Thyroid gland (tissue), 4 donors: Measurements from ENCODE around the gene TMEM151B. TPM values are rescaled to one million over a fixed set of nuclear protein-coding genes. Genes with fewer than 3 reads are reported as not detected.

ENCODE experiments used
- DNase-seq, 2 donors: peaks; one replicate each; pipeline ENCODE4 v3.0.0-alpha.2; 2019
- H3K27ac ChIP-seq, 3 donors: fragments of 200-600 bp; sonication (generic); 1 replicate in 2 of 3; 2 replicates in 1 of 3; pipeline ENCODE4 v1.5.1; 2016 to 2019; ENCODE audit warnings: mild to moderate bottlenecking in 1 of 3, moderate library complexity in 1 of 3
- H3K27me3 ChIP-seq: fragments of 200-600 bp; sonication (generic); one replicate; pipeline ENCODE4 v1.5.1; 2019
- H3K36me3 ChIP-seq, 2 donors: fragments of 200-600 bp; sonication (generic); one replicate each; pipeline ENCODE4 v1.5.1; 2016 to 2019
- H3K4me1 ChIP-seq, 2 donors: fragments of 200-600 bp; sonication (generic); one replicate each; pipeline ENCODE4 v1.5.1; 2017 to 2019
- H3K4me3 ChIP-seq, 3 donors: fragments of 200-600 bp; sonication (generic); replicated peaks in 1 of 3; 1 replicate in 2 of 3; 2 replicates in 1 of 3; pipeline ENCODE4 v1.5.1; 2016; ENCODE audit warnings: mild to moderate bottlenecking in 1 of 3
- H3K9me3 ChIP-seq: fragments of 200-600 bp; sonication (generic); one replicate; pipeline ENCODE4 v1.5.1; 2017
- POLR2A ChIP-seq, 2 donors: fragments of 450-650 bp; IDR thresholded peaks; one replicate each; pipeline ENCODE4 v1.6.1; 2017; ENCODE audit warnings: antibody characterized with exemption in 2 of 2, mild to moderate bottlenecking in 2 of 2, moderate library complexity in 1 of 2
- WGBS, 2 donors: methylation state at CpG; one replicate each; pipeline ENCODE4 v1.1.5; 2017; 5-methylcytosine and 5-hydroxymethylcytosine counted together
- intact Hi-C: fragments of 100-400 bp; cut with DNase I; formaldehyde crosslinking; loops from one replicate; pipeline ENCODE4 v1.15.1; 2023
- total RNA-seq, 4 donors: library from RNA; depleted of rRNA; stranded (reverse); fragments of >200 nt; gene quantifications; one replicate each; pipeline ENCODE4 v1.2.3, GENCODE V29; 2016
- TF ChIP-seq, protein P1 (sequence below), 6 experiments: fragments of 200-600 bp in 3 of 6; fragments of 450-650 bp in 3 of 6; sonication (generic) in 3 of 6; IDR thresholded peaks; one replicate each; pipeline ENCODE4 v1.5.1; 2016 to 2019; ENCODE audit warnings: antibody characterized with exemption in 6 of 6, mild to moderate bottlenecking in 2 of 6, inconsistent platforms in 1 of 6, moderate library complexity in 1 of 6

TMEM151B gene
- total RNA-seq, 4 donors from 2014 or later: not detected

DNA sequence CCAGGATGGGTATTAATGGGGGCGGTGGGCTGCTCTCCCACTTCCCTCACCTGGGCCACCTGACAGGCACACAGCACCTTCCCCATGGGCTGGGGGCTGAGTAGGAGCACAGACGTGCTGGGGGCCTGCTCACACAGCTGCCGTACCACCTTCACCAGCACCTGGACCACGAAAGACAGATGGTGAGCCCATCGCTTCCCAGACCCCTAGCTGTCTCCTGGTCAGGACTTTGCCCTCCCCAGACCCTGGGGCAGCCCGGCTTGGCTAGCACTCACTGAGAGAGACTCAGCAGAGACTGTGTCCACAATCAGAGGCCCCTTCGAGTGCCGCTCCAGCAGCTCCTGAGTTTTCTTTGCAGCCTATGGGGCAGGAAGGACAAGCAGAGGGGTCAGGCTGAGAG lies 30.9 kb downstream of the TMEM151B start:
- WGBS, 2 donors: 80 to 87% methylated on average over 6 to 8 of the region's 8 CpGs
- Histone ChIP-seq H3K4me1 (peaks cover 6 to 12% of the 10 kb centered on the region in 2 donors), H3K9me3 (no peaks in the 10 kb centered on the region), H3K36me3 (peaks cover 36 to 44% of the 10 kb centered on the region in 2 donors), H3K27ac (no peak overlapping the region), H3K4me3 (no peak overlapping the region), H3K27me3 (peaks cover 6% of the 10 kb centered on the region)
- no peak for TF ChIP-seq POLR2A (IDR thresholded peaks at IDR 0.05)
- TF ChIP-seq, protein P1, sequence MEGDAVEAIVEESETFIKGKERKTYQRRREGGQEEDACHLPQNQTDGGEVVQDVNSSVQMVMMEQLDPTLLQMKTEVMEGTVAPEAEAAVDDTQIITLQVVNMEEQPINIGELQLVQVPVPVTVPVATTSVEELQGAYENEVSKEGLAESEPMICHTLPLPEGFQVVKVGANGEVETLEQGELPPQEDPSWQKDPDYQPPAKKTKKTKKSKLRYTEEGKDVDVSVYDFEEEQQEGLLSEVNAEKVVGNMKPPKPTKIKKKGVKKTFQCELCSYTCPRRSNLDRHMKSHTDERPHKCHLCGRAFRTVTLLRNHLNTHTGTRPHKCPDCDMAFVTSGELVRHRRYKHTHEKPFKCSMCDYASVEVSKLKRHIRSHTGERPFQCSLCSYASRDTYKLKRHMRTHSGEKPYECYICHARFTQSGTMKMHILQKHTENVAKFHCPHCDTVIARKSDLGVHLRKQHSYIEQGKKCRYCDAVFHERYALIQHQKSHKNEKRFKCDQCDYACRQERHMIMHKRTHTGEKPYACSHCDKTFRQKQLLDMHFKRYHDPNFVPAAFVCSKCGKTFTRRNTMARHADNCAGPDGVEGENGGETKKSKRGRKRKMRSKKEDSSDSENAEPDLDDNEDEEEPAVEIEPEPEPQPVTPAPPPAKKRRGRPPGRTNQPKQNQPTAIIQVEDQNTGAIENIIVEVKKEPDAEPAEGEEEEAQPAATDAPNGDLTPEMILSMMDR (IDR thresholded peaks at IDR 0.05): no peak
- DNase-seq: no peak
- intact Hi-C loops: no loop called here

DNA sequence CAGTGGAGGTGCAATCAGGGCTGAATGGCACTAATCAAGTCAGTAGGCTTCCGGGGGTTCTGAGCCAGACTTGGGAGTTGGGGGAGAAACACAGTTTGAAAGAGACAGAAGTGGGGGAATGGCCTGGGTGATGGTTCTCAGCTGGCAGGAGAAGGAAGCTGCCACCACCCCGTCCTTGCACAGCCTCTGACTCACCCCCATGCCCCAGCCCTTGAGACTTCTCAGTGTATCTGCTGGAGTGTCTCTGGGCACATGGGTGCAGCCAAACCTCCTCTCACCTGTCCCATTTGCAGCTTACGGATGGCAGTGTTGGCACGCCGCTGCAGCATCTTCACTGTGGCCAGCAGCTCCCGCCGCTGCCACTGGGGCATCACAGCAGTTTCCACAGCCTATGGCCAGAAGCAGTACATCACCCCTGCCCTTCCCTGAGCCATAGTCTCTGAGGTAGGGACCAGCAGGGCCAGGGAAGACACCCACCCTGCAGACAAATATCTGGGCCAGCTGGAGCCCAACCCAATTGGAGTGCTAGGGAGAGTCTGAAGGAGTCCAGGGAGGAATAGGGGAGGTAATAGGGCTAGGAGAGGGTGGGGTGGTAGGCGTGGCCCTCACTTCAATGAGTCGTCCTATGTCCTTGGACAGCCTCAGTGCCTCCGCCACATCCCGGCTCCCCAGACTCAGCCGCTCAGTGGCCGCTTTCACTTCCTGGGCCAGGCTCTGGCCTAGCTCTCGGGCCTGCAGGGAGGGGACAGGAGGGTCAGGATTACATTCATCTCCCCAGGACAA lies 31.7 kb downstream of the TMEM151B start:
- Histone ChIP-seq H3K36me3 (peaks cover 36 to 48% of the 10 kb centered on the region in 2 donors), H3K27me3 (peaks cover 6% of the 10 kb centered on the region), H3K27ac (no peak overlapping the region), H3K4me1 (peaks cover 5 to 10% of the 10 kb centered on the region in 2 donors), H3K9me3 (no peaks in the 10 kb centered on the region), H3K4me3 (no peak overlapping the region)
- intact Hi-C loops: no loop called here
- 95 to 96% methylated on average over 14 of the region's 14 CpGs for WGBS, 2 donors
- DNase-seq: no peak
- TF ChIP-seq, protein P1 (IDR thresholded peaks at IDR 0.05): no peak
- no peak for TF ChIP-seq POLR2A (IDR thresholded peaks at IDR 0.05)

DNA sequence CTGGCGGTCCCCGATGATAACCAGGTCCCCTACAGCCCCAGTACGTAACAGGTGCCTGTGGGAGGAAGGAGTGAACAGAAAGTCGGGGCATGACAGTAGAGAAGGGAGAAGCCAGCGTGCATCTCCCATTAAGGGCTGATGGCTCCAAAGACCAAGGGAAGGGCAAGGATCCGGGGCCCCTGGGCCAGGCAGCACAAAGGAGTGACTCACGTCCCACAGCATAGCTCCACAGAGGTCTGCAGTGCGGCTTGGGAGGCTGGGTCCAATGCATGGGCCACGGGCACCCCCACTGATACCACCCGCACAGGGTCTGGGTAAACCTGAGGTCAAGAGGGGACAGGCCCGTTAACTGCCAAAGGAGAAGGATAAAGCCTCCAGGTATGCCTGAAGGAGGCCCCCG lies 32.6 kb downstream of the TMEM151B start:
- H3K27me3 ChIP-seq: no peaks in the 10 kb centered on the region
- intact Hi-C loops: no loop called here
- no peak for DNase-seq
- H3K36me3 ChIP-seq: peaks cover 36 to 48% of the 10 kb centered on the region in 2 donors
- H3K9me3 ChIP-seq: no peaks in the 10 kb centered on the region
- no peak overlapping the region for H3K27ac ChIP-seq
- TF ChIP-seq, protein P1 (IDR thresholded peaks at IDR 0.05): no peak
- TF ChIP-seq POLR2A (IDR thresholded peaks at IDR 0.05): no peak
- no peak overlapping the region for H3K4me3 ChIP-seq
- peaks cover 0 to 2% of the 10 kb centered on the region in 2 donors for H3K4me1 ChIP-seq
- WGBS, 2 donors: 94 to 96% methylated on average over 10 to 12 of the region's 12 CpGs

GRCh38 chr6:44303842-44304241 lies 33.6 kb downstream of the TMEM151B start:
- Histone ChIP-seq H3K27ac (no peak overlapping the region), H3K9me3 (no peaks in the 10 kb centered on the region), H3K4me1 (no peaks in the 10 kb centered on the region), H3K27me3 (no peaks in the 10 kb centered on the region), H3K4me3 (no peak overlapping the region), H3K36me3 (peaks cover 36 to 50% of the 10 kb centered on the region in 2 donors)
- DNase-seq: no peak
- WGBS, 2 donors: 98 to 100% methylated on average over 5 to 6 of the region's 6 CpGs
- TF ChIP-seq, protein P1 (IDR thresholded peaks at IDR 0.05): no peak
- TF ChIP-seq POLR2A (IDR thresholded peaks at IDR 0.05): no peak
- intact Hi-C loops: no loop called here
